ENCODE measurements around the gene B3GAT1.

The B3GAT1 gene

DNA sequence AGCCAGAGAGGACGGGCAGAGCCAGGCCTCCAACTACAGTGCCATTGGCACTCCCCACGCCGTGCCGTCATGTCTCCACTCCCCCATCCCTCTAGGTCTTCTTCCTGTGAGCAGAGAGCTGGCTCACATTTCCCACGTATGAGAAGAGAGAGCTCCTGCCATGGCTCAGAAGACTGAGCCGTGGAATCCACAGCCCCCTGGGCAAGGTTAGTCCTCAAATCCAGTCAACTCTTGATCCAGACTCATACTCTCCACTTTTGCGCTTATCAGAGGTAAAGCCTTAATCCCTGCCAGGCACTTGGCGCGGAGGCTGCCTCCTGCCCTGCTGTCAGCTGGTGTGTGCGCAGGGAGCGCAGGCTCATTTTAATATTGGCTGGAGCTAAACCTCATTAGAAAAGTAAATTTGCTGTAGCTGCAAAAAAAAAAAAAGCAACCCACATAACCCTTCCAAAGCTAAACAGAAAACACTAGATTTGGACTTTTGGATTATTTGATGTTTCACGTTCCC lies 4.7 kb downstream of the B3GAT1 start:
- H4K20me1 ChIP-seq (ENCODE audit: insufficient read depth, low read length), result peaks cover 14% of the 10 kb centered on the region
- H3K4me2 ChIP-seq (ENCODE audit: insufficient read depth, low read length), result no peak overlapping the region
- ATAC-seq (ENCODE audit: insufficient read depth, low read depth) (no peak), DNase-seq (no peak)
- no peak overlapping the region for H3K27ac ChIP-seq (ENCODE audit: low read length)
- H3K9me3 ChIP-seq (ENCODE audit: insufficient read depth, low read length, severe bottlenecking), result no peaks in the 10 kb centered on the region
- no peak overlapping the region for H3K4me3 ChIP-seq (ENCODE audit: low read depth in 1 of 2, low read length in 2 of 2)
- H2AFZ ChIP-seq (ENCODE audit: low read depth, low read length), result no peak overlapping the region
- H3K9ac ChIP-seq (ENCODE audit: low read depth, low read length), result no peak overlapping the region
- H3K27me3 ChIP-seq (ENCODE audit: insufficient read depth, low read length, poor library complexity), result peaks cover 26% of the 10 kb centered on the region
- H3K4me1 ChIP-seq (ENCODE audit: insufficient read depth, low read length), result no peaks in the 10 kb centered on the region
- H3K36me3 ChIP-seq (ENCODE audit: insufficient read depth, low read length), result no peaks in the 10 kb centered on the region
- no peaks in the 10 kb centered on the region for H3K79me2 ChIP-seq (ENCODE audit: insufficient read depth, low read length)
- TF ChIP-seq EZH2 (IDR thresholded peaks at IDR 0.05; ENCODE audit: borderline replicate concordance, low read depth, low read length, severe bottlenecking), result no peak
- TF ChIP-seq, protein P1, sequence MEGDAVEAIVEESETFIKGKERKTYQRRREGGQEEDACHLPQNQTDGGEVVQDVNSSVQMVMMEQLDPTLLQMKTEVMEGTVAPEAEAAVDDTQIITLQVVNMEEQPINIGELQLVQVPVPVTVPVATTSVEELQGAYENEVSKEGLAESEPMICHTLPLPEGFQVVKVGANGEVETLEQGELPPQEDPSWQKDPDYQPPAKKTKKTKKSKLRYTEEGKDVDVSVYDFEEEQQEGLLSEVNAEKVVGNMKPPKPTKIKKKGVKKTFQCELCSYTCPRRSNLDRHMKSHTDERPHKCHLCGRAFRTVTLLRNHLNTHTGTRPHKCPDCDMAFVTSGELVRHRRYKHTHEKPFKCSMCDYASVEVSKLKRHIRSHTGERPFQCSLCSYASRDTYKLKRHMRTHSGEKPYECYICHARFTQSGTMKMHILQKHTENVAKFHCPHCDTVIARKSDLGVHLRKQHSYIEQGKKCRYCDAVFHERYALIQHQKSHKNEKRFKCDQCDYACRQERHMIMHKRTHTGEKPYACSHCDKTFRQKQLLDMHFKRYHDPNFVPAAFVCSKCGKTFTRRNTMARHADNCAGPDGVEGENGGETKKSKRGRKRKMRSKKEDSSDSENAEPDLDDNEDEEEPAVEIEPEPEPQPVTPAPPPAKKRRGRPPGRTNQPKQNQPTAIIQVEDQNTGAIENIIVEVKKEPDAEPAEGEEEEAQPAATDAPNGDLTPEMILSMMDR (IDR thresholded peaks at IDR 0.05; ENCODE audit: borderline replicate concordance, extremely low read depth, low read length, poor library complexity, severe bottlenecking), result no peak

DNA sequence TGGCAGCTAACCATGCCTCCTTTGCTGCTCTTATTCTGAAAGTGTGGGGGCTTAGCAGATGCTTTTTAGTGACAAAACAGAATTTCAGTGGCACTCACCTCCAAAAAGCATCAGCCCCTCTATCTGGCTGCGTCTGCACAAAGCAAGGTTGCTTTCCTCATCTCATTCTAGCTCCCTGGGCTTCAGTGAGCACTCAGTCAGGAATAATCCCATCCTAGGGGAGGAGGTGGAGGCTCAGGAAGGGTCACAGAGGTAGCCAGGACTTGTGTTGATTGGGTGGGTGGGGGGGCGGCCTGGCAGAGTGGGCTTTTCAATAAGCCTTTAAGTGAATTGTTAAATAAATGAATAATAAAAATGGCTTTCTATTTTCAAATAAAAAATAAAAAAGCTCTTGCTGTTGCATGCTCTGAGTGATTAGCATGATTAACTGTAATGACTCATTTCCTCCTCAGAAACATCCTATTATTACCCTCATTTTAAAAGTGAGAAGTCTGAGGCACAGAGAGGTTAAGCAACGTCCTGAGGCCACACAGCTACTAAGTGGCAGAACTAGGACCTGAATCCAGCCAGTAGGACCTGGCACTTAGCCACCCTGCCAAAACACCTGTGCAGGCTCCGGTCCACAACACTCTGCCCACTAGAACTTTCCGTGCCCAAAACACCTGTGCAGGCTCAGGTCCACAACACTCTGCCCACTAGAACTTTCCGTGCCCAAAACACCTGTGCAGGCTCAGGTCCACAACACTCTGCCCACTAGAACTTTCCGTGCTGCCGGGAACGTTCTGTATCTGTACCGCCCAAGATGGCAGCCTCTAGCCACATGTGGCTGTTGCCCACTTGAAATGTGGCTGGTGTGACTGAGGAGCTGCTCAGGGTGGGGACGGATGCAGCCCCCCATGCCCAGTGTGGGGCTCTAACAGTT lies 5.5 kb downstream of the B3GAT1 start:
- no peak for DNase-seq
- Histone ChIP-seq H3K4me3 (ENCODE audit: low read depth in 1 of 2, low read length in 2 of 2) (no peak overlapping the region), H2AFZ (ENCODE audit: low read depth, low read length) (no peak overlapping the region), H3K79me2 (ENCODE audit: insufficient read depth, low read length) (no peaks in the 10 kb centered on the region), H3K4me2 (ENCODE audit: insufficient read depth, low read length) (no peak overlapping the region), H3K9me3 (ENCODE audit: insufficient read depth, low read length, severe bottlenecking) (no peaks in the 10 kb centered on the region), H3K27ac (ENCODE audit: low read length) (no peak overlapping the region), H4K20me1 (ENCODE audit: insufficient read depth, low read length) (peaks cover 14% of the 10 kb centered on the region), H3K36me3 (ENCODE audit: insufficient read depth, low read length) (no peaks in the 10 kb centered on the region), H3K27me3 (ENCODE audit: insufficient read depth, low read length, poor library complexity) (peaks cover 26% of the 10 kb centered on the region), H3K4me1 (ENCODE audit: insufficient read depth, low read length) (no peaks in the 10 kb centered on the region), H3K9ac (ENCODE audit: low read depth, low read length) (no peak overlapping the region)
- TF ChIP-seq EZH2 (IDR thresholded peaks at IDR 0.05; ENCODE audit: borderline replicate concordance, low read depth, low read length, severe bottlenecking), result no peak
- TF ChIP-seq, protein P1 (IDR thresholded peaks at IDR 0.05; ENCODE audit: borderline replicate concordance, extremely low read depth, low read length, poor library complexity, severe bottlenecking), result no peak
- ATAC-seq (ENCODE audit: insufficient read depth, low read depth), result no peak

DNA sequence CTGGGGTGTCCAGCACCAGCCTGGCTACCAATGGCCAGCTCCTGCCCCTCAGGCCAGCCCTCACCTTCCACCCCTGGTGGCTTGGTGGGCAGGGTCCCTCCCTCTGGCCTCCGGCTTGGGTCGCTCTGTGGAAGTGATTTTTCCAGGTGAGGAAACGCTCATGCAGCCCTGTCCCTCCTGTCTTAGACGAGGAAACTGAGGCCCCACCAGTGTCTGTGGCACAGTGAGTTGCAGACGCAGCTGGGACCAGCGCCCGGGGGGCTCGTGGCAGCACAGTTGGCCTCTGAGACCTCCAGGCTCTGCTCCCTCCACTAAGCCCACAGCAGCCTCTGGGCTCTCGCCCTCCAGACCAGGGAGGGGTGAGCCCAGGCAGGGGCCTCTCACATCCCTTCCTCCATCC lies 6.2 kb downstream of the B3GAT1 start:
- Histone ChIP-seq H3K9ac (ENCODE audit: low read depth, low read length) (no peak overlapping the region), H2AFZ (ENCODE audit: low read depth, low read length) (no peak overlapping the region), H3K36me3 (ENCODE audit: insufficient read depth, low read length) (no peaks in the 10 kb centered on the region), H3K27ac (ENCODE audit: low read length) (no peak overlapping the region), H3K4me3 (ENCODE audit: low read depth in 1 of 2, low read length in 2 of 2) (no peak overlapping the region), H3K9me3 (ENCODE audit: insufficient read depth, low read length, severe bottlenecking) (no peaks in the 10 kb centered on the region), H3K4me1 (ENCODE audit: insufficient read depth, low read length) (no peaks in the 10 kb centered on the region), H4K20me1 (ENCODE audit: insufficient read depth, low read length) (peaks cover 9% of the 10 kb centered on the region), H3K4me2 (ENCODE audit: insufficient read depth, low read length) (no peak overlapping the region), H3K79me2 (ENCODE audit: insufficient read depth, low read length) (no peaks in the 10 kb centered on the region), H3K27me3 (ENCODE audit: insufficient read depth, low read length, poor library complexity) (peaks cover 19% of the 10 kb centered on the region)
- no peak for DNase-seq
- TF ChIP-seq, protein P1 (IDR thresholded peaks at IDR 0.05; ENCODE audit: borderline replicate concordance, extremely low read depth, low read length, poor library complexity, severe bottlenecking), result no peak
- TF ChIP-seq EZH2 (IDR thresholded peaks at IDR 0.05; ENCODE audit: borderline replicate concordance, low read depth, low read length, severe bottlenecking), result no peak
- no peak for ATAC-seq (ENCODE audit: insufficient read depth, low read depth)

Data from DND-41 (cell line).